NOMO-1 treated with dmso at 0.1 percent for 144 hours (cell line): ENCODE data around the gene PTAFR.

Experiments used
- DNase-seq: peaks from one replicate; lab custom pipeline; 2025; ENCODE audit not compliant: unreplicated experiment; lab: John Stamatoyannopoulos, UW

Gene PTAFR

GRCh38 chr1:28178690-28179485 lies 2.4 kb upstream of the PTAFR start:
- DNase-seq, result no peak

GRCh38 chr1:28175955-28176485 lies 470 bp downstream of the PTAFR start:
- no peak for DNase-seq

- no peak for DNase-seq
Observed at GRCh38 chr1:28173980-28174297, 2.6 kb downstream of the PTAFR start.

- no peak for DNase-seq
Observed at GRCh38 chr1:28173151-28173979, 3.1 kb downstream of the PTAFR start.

- DNase-seq, result peak; percentile 96
Observed at GRCh38 chr1:28172713-28173150, 3.8 kb downstream of the PTAFR start.

GRCh38 chr1:28171246-28171645 lies 5.2 kb downstream of the PTAFR start:
- DNase-seq, result no peak

GRCh38 chr1:28170001-28170596 lies 6.4 kb downstream of the PTAFR start:
- DNase-seq, result no peak

GRCh38 chr1:28163496-28164161 lies 12.9 kb downstream of the PTAFR start:
- no peak for DNase-seq

GRCh38 chr1:28162151-28162550 lies 14.3 kb downstream of the PTAFR start:
- DNase-seq, result no peak

GRCh38 chr1:28161751-28162150 lies 14.7 kb downstream of the PTAFR start:
- DNase-seq, result no peak

- no peak for DNase-seq
Observed at GRCh38 chr1:28160782-28161266, 15.7 kb downstream of the PTAFR start.

GRCh38 chr1:28159680-28160079 lies 16.8 kb downstream of the PTAFR start:
- peak; percentile 32 for DNase-seq

GRCh38 chr1:28159243-28159642 lies 17.2 kb downstream of the PTAFR start:
- DNase-seq, result no peak

- DNase-seq, result no peak
Observed at GRCh38 chr1:28157894-28158293, 18.6 kb downstream of the PTAFR start.

- DNase-seq, result no peak
Observed at GRCh38 chr1:28156821-28157220, 19.7 kb downstream of the PTAFR start.

- no peak for DNase-seq
Observed at GRCh38 chr1:28155628-28156027, 20.9 kb downstream of the PTAFR start.

GRCh38 chr1:28154078-28154594 lies 22.4 kb downstream of the PTAFR start:
- no peak for DNase-seq

GRCh38 chr1:28150125-28150780 lies 26.2 kb downstream of the PTAFR start:
- DNase-seq, result no peak

GRCh38 chr1:28148880-28149195 lies 27.7 kb downstream of the PTAFR start:
- DNase-seq, result no peak
